ENCODE data around the gene RXFP3.

- no peak for TF ChIP-seq POLR2A (IDR thresholded peaks at IDR 0.05)
- no peak for TF ChIP-seq CTCF (IDR thresholded peaks at IDR 0.05)
- no peak for TF ChIP-seq POLR2AphosphoS5 (IDR thresholded peaks at IDR 0.05; ENCODE audit: insufficient read depth in 1 of 2, low read depth in 1 of 2)
Observed at GRCh38 chr5:33892620-33893137, 43.5 kb upstream of the RXFP3 start.
